GM18870 (cell line): Measurements from ENCODE around the gene GAD1.

Source experiments
- ATAC-seq: cut with Tn5 transposase; IDR thresholded peaks from one replicate; pipeline ENCODE4 v1.9.1; 2021; ENCODE audit warnings: moderate library complexity; ENCODE audit not compliant: unreplicated experiment

The GAD1 gene

DNA sequence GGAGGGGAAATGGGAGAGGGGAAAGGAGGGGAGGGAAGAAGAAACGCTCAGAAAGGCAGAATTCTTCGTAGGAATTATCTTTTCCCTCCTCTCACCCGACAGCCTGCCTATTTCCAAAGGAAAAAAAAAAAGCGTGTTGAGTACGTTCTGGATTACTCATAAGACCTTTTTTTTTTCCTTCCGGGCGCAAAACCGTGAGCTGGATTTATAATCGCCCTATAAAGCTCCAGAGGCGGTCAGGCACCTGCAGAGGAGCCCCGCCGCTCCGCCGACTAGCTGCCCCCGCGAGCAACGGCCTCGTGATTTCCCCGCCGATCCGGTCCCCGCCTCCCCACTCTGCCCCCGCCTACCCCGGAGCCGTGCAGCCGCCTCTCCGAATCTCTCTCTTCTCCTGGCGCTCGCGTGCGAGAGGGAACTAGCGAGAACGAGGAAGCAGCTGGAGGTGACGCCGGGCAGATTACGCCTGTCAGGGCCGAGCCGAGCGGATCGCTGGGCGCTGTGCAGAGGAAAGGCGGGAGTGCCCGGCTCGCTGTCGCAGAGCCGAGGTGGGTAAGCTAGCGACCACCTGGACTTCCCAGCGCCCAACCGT is at the start of gene GAD1:
Gene GAD1, plus strand, starts transcription at position 384 of the 589 bp plus-strand sequence. CDS start 1,705 bp downstream, outside the sequence.
- ATAC-seq, result no peak

DNA sequence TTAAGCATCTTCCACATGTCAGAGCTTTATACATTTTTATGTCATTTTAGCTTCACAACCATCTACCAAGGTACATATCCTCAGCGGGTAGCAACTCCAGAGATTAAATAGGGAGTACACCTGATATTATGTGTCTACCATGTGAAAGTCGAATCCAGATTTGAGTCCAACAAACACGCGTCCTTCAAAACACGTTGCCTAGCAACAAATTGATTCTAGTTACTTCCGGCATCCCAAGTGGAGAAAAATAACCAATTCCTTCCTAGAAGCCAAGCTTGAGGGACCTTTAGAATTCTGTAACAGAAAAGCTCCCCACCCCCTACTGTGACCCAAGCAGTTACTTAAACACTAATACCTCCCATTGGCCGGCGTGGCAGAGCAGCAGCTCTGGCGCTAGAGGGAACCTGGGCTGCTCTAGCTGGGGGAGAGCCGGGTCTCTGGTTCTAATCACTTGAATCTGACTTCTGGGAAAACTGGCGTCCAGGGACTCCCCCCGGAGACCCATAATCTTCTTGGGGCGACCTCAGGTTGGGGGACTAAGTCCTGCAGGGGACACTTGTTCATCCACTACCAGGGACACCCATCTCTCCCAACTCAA is 46.6 kb upstream of the GAD1 start, which contains the start of gene ERICH2:
Gene ERICH2, plus strand, starts transcription at position 371 of the 598 bp plus-strand sequence. CDS start 304 bp downstream, outside the sequence.
- no peak for ATAC-seq

DNA sequence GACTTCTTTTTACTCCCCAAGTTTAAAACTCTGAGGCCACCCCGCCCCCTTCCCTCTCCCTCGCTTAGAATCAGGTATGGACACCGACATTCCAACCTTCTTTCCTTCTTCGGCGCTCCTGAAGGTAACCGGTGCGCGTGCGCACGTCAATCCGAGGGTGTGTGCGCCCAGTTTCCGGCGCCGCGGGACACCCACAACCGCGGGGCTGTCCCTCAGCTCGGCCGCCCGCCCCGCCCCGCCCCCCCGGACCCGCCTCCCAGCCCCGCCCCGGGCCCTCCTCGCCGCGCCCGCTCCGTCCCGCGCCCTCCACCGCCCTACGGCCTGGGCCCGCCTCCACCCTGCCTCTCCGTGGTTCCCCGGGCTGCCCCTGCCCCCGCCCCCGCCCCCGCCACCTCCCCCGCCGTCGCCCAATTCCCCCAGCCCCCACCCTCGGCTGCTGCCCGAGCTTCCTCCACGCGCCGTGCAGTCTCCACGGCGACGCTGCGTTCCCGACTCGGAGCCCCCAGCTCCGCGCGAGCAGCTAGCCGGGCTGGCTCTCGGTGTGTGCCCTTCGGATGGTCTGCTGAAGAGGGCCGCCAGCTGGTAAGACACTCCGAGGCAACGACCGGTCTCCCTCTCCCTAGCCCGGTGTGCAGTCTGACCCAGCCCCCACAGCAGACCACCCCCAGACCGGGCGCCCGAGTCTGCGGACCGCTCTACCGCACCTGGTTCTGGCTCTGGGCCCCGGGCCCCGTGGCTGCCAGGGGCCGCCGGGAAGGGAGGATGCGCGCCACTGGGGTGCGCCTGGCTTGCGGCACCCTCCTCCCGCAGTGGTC is 45.9 kb upstream of the GAD1 start:
- ATAC-seq, result no peak

DNA sequence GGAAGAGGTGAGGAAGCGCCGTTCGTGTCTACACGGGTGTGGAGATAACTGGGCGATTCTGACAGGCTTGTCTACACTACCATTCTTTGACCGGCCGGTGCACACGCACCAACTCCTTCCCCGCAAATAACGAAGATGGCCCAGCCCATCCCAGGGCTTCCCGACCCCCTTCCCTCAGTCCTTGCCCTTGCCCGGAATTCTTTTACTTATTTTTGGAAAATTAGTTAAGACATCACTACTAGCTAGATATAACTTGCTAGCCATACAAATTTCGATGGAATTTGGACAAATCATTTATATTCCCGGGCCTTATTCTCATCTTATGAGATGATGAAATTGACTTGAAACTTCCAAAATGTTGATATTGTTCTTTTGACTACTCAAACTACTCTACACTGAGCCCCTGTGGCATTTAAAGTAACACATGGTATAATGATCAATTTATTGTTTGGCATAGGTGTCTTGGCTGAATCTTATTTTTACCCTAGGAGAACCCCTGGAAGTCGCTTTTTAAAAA is 45.2 kb upstream of the GAD1 start:
- ATAC-seq, result no peak

GRCh38 chr2:170772295-170772694 is 44.4 kb upstream of the GAD1 start:
- no peak for ATAC-seq

DNA sequence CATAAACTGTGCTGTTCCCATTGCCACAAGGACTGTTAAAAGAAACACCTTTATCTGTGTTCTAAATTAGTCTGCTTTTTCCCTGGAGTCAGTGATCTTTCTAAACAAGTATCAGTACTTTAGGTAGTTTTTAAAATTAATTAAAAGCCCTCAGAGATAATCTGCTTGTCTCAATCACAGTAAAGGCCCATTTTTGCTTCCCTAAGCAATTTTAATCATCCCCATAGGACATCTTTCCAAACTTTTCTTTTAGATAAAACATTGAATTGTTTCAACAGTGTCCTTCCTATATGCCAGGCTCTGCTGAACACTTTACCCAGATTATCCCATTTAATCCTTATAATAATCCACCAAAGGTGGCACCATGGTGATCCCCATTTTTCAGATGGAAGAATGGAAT is 42.6 kb upstream of the GAD1 start:
- ATAC-seq, result no peak

DNA sequence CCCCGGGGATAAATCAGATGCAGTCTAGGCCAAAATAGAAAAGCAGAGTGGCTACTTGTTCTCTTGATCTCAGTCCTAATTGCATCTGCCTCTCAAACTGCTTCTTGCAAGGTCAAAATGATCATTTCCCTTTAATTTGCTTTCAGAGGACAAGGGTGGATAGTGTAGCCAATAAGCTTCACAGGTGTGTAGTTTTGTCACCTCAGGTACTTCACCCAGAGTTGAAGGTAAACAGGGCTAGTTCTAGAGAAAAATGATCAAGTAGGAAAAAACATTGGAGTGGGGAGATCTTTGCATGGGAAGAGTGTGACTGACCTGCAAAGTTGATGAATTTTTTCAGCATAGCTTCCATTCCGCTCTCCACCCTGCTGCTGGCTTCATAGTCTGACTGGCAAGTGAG is 37.8 kb upstream of the GAD1 start:
- ATAC-seq, result no peak

DNA sequence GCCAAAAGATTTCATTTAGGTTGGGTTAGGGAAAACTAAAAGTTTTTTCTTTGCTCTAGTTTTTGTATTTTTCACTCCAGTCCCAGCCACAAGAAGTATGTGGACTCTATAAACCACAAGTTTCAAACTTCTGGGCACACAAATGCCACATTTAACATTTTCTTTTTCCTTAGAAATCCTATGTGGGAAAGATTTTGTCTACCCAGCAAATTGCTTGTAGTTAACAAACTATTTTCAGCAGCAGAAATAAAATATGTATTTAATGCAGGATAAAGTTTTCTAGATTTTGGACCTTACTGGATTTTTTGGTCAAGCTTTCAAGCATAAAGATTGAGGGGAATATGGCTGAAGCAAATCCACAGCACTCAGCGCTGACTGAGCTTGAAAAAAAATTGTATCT is 37.4 kb upstream of the GAD1 start:
- ATAC-seq, result no peak

GRCh38 chr2:170782673-170783072 is 34.0 kb upstream of the GAD1 start:
- no peak for ATAC-seq

GRCh38 chr2:170783549-170783948 is 33.1 kb upstream of the GAD1 start:
- ATAC-seq, result no peak

DNA sequence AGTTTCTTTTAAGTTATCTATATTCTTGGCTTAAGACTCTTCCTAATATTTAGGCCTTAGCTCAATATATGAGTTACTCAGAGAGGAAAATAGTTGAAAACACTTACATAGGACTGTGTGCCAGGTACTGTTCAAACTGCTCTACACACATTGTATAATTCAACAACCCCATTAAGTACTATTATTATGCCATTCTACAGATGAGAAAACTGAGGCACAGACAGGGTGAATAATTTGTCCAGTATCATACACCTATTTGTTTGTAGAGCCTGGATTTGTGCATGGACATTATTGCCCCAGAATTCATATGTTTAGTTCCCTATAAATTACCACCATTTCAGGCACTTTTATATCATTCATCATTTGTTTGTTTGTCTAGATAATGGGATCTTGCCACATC is 17.7 kb upstream of the GAD1 start:
- ATAC-seq, result no peak

- no peak for ATAC-seq
Measured at GRCh38 chr2:170806548-170806947, 10.1 kb upstream of the GAD1 start.

- no peak for ATAC-seq
Measured at GRCh38 chr2:170812710-170813600, 3.7 kb upstream of the GAD1 start.

DNA sequence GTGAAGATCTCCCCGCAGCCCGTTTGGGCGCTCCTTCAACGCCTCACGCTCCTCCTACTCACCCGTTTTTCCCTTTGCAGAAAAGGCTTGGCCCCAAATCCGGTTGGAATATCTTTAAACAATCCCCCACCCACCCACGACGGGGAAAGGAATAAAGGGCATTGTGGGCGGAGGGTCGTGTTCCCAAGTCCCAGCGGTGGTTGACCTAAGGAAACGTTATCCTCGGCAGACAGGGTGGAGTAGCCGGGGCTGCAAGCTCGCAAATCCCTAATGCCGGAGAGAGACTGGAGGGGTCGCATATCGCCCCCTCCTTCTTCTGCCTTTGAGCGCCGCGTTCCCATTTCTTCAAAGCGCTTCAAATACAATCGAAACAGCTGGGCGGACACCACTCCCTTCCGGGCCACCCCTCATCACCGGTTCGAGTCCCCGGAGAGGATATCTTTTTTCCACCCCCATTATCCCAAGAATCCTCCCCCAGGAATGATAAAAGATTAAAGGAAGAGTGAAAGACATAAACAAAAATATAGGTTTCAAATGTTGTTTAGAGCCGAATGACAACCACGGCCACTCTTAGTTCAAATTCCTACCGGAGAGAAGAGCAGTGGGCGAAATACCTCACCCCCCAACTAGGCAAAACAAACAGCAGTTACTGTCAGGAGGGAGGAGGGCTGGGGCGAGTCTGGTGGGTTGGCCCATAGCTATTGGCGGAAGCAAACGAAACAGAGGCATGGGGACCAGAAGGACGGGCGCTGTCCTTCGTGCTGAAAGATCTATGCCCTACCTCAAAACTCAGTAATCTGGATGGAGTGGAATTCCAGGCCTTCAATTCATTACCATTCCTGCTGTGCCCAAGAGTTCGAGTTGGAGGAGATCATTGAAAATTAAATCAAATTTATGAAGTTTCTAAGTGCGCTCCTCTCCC is 2.8 kb upstream of the GAD1 start:
- no peak for ATAC-seq

DNA sequence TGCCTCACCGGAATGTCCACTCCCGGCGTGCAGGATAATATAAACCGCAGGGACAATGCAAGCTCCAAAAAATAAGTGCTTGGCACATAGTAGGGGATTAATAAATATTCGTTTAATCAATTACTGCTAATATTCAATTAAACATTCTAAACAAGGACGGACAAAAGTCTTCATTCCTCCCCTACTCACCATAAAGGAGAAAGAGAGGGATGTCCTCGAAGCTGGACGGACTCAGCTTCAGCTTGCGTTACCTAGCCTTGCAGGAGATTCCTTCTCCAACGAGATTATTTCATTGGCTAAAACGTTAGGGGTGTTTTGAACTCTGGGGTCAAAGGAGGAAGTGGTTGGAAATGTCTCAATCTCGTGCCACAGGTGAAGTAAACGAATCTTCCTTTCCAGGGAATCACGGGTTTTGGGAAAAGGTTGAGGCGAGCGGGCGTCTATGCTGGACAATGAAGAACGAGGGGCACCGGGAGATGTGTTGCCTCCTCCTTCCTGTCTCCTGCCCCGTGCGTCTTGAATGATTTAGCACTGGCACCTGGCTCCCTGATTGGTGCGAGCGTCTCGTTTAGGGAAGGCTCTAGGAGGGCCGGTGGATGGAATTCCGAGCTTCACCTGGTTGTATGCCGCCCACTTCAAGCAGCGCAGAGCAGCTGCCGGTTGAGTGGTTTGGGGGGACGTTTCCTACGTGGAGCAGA is 2.0 kb upstream of the GAD1 start:
- no peak for ATAC-seq

DNA sequence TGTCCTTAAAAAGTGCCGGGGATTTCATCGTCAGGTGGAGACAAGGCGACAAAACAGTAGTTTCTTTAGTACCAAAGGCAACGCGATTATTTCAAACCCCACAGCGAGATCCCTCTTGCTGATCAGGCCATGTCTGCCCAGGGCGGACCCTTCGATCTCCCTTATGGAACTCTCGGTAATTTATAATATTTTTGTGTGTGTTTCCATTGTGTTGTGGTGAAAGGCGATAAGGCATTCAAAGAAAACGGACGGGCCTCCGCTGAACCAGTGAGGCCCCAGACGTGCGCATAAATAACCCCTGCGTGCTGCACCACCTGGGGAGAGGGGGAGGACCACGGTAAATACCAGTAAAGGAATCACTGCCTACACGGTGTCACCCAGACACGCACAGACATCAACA is 1.4 kb upstream of the GAD1 start:
- ATAC-seq, result no peak

DNA sequence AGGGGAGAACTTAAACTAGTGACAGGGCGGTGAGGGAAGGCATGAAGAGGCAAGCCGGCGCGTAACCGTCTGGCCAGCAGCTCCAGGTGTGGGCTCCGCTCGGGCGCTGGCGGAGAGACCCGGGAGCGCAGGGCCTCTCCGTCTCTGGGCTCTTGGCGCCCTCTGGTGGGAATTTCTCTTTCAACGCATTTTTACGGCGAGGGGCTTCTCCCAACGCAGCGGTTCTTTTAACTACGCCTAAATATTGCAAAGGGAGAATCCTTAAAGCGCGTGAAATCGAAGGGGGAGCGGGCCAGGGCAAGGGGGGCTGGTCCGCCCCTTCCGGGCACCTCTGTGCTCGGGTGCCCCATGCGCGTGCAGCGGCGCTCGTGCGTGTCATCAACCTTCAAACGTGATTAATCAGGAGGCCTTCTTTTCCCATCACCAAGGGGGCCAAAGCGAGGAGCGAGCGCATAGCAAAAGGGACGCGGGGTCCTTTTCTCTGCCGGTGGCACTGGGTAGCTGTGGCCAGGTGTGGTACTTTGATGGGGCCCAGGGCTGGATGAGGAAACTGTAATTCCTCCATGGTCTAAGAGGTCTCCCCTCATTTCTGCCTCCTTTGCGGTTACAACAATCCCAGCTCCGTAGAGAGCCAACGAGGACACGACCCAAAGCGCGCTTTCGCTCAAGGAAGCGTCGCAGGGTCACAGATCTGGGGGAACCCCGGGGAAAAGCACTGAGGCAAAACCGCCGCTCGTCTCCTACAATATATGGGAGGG is 762 bp upstream of the GAD1 start:
- ATAC-seq, result no peak
